SH-SY5Y (cell line): Measurements from ENCODE around the gene TSLP.

Experiments used
- GATA2 ChIP-seq: IDR thresholded peaks from 2 replicates; pipeline ENCODE4 v1.6.1; 2011; ENCODE audit warnings: mild to moderate bottlenecking, low read depth, low read length
- GATA3 ChIP-seq: IDR thresholded peaks from 2 replicates; pipeline ENCODE4 v1.6.1; 2011; ENCODE audit warnings: low read depth, mild to moderate bottlenecking, low read length, moderate library complexity

DNA sequence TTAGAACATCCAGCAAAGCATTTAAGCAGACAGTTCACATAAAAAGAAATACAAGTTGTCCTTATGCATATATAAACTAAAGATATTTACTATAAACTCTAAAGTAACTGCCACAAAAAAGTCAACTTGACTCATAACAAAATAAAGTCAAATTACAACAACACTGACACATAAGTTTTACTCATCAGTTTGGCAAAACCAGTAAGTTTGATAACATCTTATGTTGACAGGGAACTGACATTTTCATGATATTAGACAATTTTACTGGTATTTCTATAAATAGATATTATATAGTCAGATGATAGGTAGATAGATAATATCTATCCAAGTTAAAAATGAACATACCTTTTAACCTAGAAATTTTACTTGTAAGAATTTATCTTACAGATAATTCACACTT, 9.9 kb upstream of the TSLP start:
- TF ChIP-seq GATA2 (no peak), GATA3 (no peak)
